Endothelial cell (in vitro differentiated cells): ENCODE results near the gene TMEM182. TPM values are rescaled to one million over a fixed set of nuclear protein-coding genes. Genes with fewer than 3 reads are reported as not detected.

Experiments
- DNase-seq: peaks from one replicate; pipeline ENCODE4 v3.0.0; 2021; ENCODE audit warnings: low spot score
- H3K27ac Mint-ChIP-seq: one replicate; pipeline ENCODE4 v1.8.0; 2021; ENCODE audit warnings: mixed read lengths, inconsistent platforms; ENCODE audit not compliant: unreplicated experiment
- H3K27me3 Mint-ChIP-seq: one replicate; pipeline ENCODE4 v1.8.0; 2021; ENCODE audit warnings: mild to moderate bottlenecking, moderate library complexity, mixed read lengths, inconsistent platforms; ENCODE audit not compliant: unreplicated experiment
- H3K36me3 Mint-ChIP-seq: one replicate; pipeline ENCODE4 v1.8.0; 2021; ENCODE audit warnings: mild to moderate bottlenecking, low read depth, mixed read lengths, inconsistent platforms; ENCODE audit not compliant: unreplicated experiment
- H3K4me1 Mint-ChIP-seq: one replicate; pipeline ENCODE4 v1.8.0; 2021; ENCODE audit warnings: mild to moderate bottlenecking, mixed read lengths, inconsistent platforms; ENCODE audit not compliant: unreplicated experiment
- H3K4me3 Mint-ChIP-seq: one replicate; pipeline ENCODE4 v1.8.0; 2021; ENCODE audit warnings: mild to moderate bottlenecking, mixed read lengths, inconsistent platforms; ENCODE audit not compliant: unreplicated experiment
- H3K9me3 Mint-ChIP-seq: one replicate; pipeline ENCODE4 v1.8.0; 2021; ENCODE audit warnings: mixed read lengths, inconsistent platforms; ENCODE audit not compliant: unreplicated experiment
- CTCF ChIP-seq: fragments of 200-600 bp; sonication (generic); IDR thresholded peaks from one replicate; pipeline ENCODE4 v1.5.0; 2021; ENCODE audit warnings: antibody characterized with exemption; ENCODE audit not compliant: unreplicated experiment
- long read RNA-seq: library from polyadenylated mRNA; unstranded; transcript quantifications from one replicate; pipeline ENCODE4 v2.0.0, GENCODE V29; 2020; ENCODE audit not compliant: unreplicated experiment
- total RNA-seq: library from RNA; stranded (reverse); fragmentation: NEBNext Ultra II Directional; extraction: Animal tissue kit (Norgen Biotek cat#: 25700); gene quantifications from one replicate; pipeline ENCODE4 v1.2.1, GENCODE V29; 2021; ENCODE audit not compliant: unreplicated experiment

TMEM182 gene
- total RNA-seq: 6.2 TPM
- long read RNA-seq, partial matches to known transcripts: 1 of 8 reads
- long read RNA-seq, other reads (novel, unspliced or antisense): 2 of 8 reads

- Mint-ChIP-seq H3K27me3 (no peaks in the 10 kb centered on the region), H3K36me3 (peaks cover 9% of the 10 kb centered on the region), H3K4me1 (peaks cover 9% of the 10 kb centered on the region), H3K9me3 (no peaks in the 10 kb centered on the region), H3K4me3 (no peak within 1 kb of the TSS), H3K27ac (no peak within 1 kb of the TSS)
- no peak for DNase-seq
- TF ChIP-seq CTCF: no peak
These were observed at the start of gene TMEM182 for GRCh38 chr2:102761763-102762162. Gene TMEM182, plus strand, starts transcription at chr2:102762031. Its CDS starts 187 bp downstream, at chr2:102762218.

GRCh38 chr2:102717308-102718018, 44.4 kb upstream of the TMEM182 start:
- no peak for TF ChIP-seq CTCF
- Mint-ChIP-seq H3K27ac (no peak overlapping the region), H3K36me3 (peaks cover 36% of the 10 kb centered on the region), H3K4me1 (peaks cover 3% of the 10 kb centered on the region), H3K9me3 (no peaks in the 10 kb centered on the region), H3K4me3 (no peak overlapping the region), H3K27me3 (no peaks in the 10 kb centered on the region)
- no peak for DNase-seq

GRCh38 chr2:102718387-102719316, 43.2 kb upstream of the TMEM182 start:
- TF ChIP-seq CTCF: no peak
- no peak overlapping the region for H3K4me3 Mint-ChIP-seq
- no peak overlapping the region for H3K27ac Mint-ChIP-seq
- no peak for DNase-seq
- peaks cover 46% of the 10 kb centered on the region for H3K36me3 Mint-ChIP-seq
- H3K27me3 Mint-ChIP-seq: no peaks in the 10 kb centered on the region
- H3K4me1 Mint-ChIP-seq: peaks cover 3% of the 10 kb centered on the region
- no peaks in the 10 kb centered on the region for H3K9me3 Mint-ChIP-seq

- Mint-ChIP-seq H3K27me3 (no peaks in the 10 kb centered on the region), H3K4me1 (peaks cover 32% of the 10 kb centered on the region), H3K9me3 (no peaks in the 10 kb centered on the region), H3K4me3 (no peak overlapping the region), H3K36me3 (peaks cover 41% of the 10 kb centered on the region), H3K27ac (no peak overlapping the region)
- no peak for TF ChIP-seq CTCF
- DNase-seq: no peak
These were observed 37.8 kb upstream of the TMEM182 start for GRCh38 chr2:102724016-102724490.
